DOHH2 (cell line): ENCODE measurements around the gene PRPH.

Source experiments
- CTCF ChIP-seq: fragments of 200-600 bp; sonication (generic); IDR thresholded peaks from one replicate; pipeline ENCODE4 v1.5.1; 2014; ENCODE audit warnings: antibody characterized with exemption, mild to moderate bottlenecking, low read depth, low read length; ENCODE audit not compliant: poor library complexity, severe bottlenecking
- EZH2phosphoT487 ChIP-seq: fragments of 200-600 bp; sonication (generic); IDR thresholded peaks from 2 replicates; pipeline ENCODE4 v1.6.1; 2017; ENCODE audit warnings: borderline replicate concordance, mild to moderate bottlenecking, antibody characterized with exemption, low read length, moderate library complexity, mixed read lengths

- TF ChIP-seq CTCF (no peak), EZH2phosphoT487 (no peak)
These were observed 1.6 kb upstream of the PRPH start for GRCh38 chr12:49293056-49293956.
